PFSK-1 (cell line): Measurements from ENCODE around the gene CFAP74.

Experiments
- POLR2AphosphoS5 ChIP-seq: IDR thresholded peaks from 2 replicates; pipeline ENCODE4 v1.6.1; 2012; ENCODE audit warnings: low read depth, mild to moderate bottlenecking, control low read depth, low read length, moderate library complexity
- SIN3A ChIP-seq: IDR thresholded peaks from 2 replicates; pipeline ENCODE4 v1.6.1; 2012; ENCODE audit warnings: mild to moderate bottlenecking, low read length, moderate library complexity, borderline replicate concordance; ENCODE audit not compliant: insufficient read depth
- TAF1 ChIP-seq: IDR thresholded peaks from 2 replicates; pipeline ENCODE4 v1.6.1; 2012; ENCODE audit warnings: low read length, control low read depth, borderline replicate concordance; ENCODE audit not compliant: insufficient read depth
- TF ChIP-seq, protein P1 (sequence below), 2 experiments: IDR thresholded peaks; 2 replicates each; pipeline versions ENCODE4 v1.6.1 to v1.8.0; 2011 to 2012; ENCODE audit warnings: low read depth in 2 of 2, low read length in 2 of 2, control low read depth in 1 of 2, inconsistent platforms in 1 of 2, mild to moderate bottlenecking in 1 of 2, moderate library complexity in 1 of 2; ENCODE audit not compliant: insufficient read depth in 1 of 2

DNA sequence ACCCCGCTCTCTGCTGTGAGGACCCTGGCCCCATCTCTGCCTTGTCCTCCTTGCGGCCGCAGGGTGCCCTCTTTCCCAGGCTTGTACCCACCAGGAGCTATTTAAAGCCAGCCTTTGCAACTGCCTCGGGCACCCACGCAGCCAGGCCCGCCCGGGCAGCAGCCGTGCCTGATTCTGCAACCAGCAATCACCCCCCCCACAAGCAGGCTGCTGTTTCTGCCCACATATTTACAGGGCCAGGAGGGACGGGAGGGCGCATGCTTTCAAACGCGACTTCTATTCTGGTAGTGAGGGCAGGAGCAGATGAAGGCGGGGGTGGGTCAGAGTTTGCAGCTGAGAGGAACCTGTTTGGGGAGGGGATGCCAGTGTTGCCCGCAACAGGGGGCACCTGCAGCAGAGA is 29.2 kb upstream of the CFAP74 start:
- TF ChIP-seq POLR2AphosphoS5 = no peak
- no peak for TF ChIP-seq SIN3A
- TF ChIP-seq, protein P1, sequence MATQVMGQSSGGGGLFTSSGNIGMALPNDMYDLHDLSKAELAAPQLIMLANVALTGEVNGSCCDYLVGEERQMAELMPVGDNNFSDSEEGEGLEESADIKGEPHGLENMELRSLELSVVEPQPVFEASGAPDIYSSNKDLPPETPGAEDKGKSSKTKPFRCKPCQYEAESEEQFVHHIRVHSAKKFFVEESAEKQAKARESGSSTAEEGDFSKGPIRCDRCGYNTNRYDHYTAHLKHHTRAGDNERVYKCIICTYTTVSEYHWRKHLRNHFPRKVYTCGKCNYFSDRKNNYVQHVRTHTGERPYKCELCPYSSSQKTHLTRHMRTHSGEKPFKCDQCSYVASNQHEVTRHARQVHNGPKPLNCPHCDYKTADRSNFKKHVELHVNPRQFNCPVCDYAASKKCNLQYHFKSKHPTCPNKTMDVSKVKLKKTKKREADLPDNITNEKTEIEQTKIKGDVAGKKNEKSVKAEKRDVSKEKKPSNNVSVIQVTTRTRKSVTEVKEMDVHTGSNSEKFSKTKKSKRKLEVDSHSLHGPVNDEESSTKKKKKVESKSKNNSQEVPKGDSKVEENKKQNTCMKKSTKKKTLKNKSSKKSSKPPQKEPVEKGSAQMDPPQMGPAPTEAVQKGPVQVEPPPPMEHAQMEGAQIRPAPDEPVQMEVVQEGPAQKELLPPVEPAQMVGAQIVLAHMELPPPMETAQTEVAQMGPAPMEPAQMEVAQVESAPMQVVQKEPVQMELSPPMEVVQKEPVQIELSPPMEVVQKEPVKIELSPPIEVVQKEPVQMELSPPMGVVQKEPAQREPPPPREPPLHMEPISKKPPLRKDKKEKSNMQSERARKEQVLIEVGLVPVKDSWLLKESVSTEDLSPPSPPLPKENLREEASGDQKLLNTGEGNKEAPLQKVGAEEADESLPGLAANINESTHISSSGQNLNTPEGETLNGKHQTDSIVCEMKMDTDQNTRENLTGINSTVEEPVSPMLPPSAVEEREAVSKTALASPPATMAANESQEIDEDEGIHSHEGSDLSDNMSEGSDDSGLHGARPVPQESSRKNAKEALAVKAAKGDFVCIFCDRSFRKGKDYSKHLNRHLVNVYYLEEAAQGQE (IDR thresholded peaks at IDR 0.05; ENCODE audit: insufficient read depth in 1 of 2, low read depth in 2 of 2, low read length in 2 of 2) = no peak
- no peak for TF ChIP-seq TAF1
